Glutamatergic neuron (in vitro differentiated cells): Measurements from ENCODE around the gene DDX46. TPM values are rescaled to one million over a fixed set of nuclear protein-coding genes. Genes with fewer than 3 reads are reported as not detected.
"Not testable (repeated sequence)": the region's sequence is repeated elsewhere in the genome, so short reads cannot be mapped to it uniquely, and the experiment has no call there.

Experiments used
- DNase-seq: peaks from one replicate; pipeline ENCODE4 v3.0.0; 2022
- H3K27ac Mint-ChIP-seq: one replicate; pipeline ENCODE4 v1.8.0; 2020; ENCODE audit warnings: mild to moderate bottlenecking, mixed read lengths, inconsistent platforms; ENCODE audit not compliant: unreplicated experiment
- H3K27me3 Mint-ChIP-seq: one replicate; pipeline ENCODE4 v1.8.0; 2020; ENCODE audit warnings: mild to moderate bottlenecking, moderate library complexity, mixed read lengths, inconsistent platforms; ENCODE audit not compliant: unreplicated experiment
- H3K36me3 Mint-ChIP-seq: one replicate; pipeline ENCODE4 v1.8.0; 2020; ENCODE audit warnings: mild to moderate bottlenecking, mixed read lengths, inconsistent platforms; ENCODE audit not compliant: unreplicated experiment
- H3K4me1 Mint-ChIP-seq: one replicate; pipeline ENCODE4 v1.8.0; 2020; ENCODE audit warnings: mild to moderate bottlenecking, low read depth, mixed read lengths, inconsistent platforms; ENCODE audit not compliant: unreplicated experiment
- H3K4me3 Mint-ChIP-seq: one replicate; pipeline ENCODE4 v1.8.0; 2020; ENCODE audit warnings: mild to moderate bottlenecking, mixed read lengths, inconsistent platforms; ENCODE audit not compliant: unreplicated experiment
- H3K9me3 Mint-ChIP-seq: one replicate; pipeline ENCODE4 v1.8.0; 2020; ENCODE audit warnings: mild to moderate bottlenecking, moderate library complexity, mixed read lengths, inconsistent platforms; ENCODE audit not compliant: unreplicated experiment
- long read RNA-seq: library from polyadenylated mRNA; unstranded; transcript quantifications from one replicate; pipeline ENCODE4 v2.0.0, GENCODE V29; 2020; ENCODE audit not compliant: unreplicated experiment
- total RNA-seq: library from RNA; stranded (reverse); fragmentation: NEBNext Ultra II Directional; extraction: Animal tissue kit (Norgen Biotek cat#: 25700); gene quantifications from one replicate; pipeline ENCODE4 v1.2.1, GENCODE V29; 2021; ENCODE audit not compliant: unreplicated experiment
- TF ChIP-seq, protein P1 (sequence below): fragments of 200-600 bp; sonication (generic); IDR thresholded peaks from one replicate; pipeline ENCODE4 v1.5.0; 2021; ENCODE audit not compliant: partially characterized antibody, unreplicated experiment

Gene DDX46
- total RNA-seq: 53.3 TPM
- long read RNA-seq, partial matches to known transcripts: 34 of 34 reads
- long read RNA-seq, other reads (novel, unspliced or antisense): 0 of 34 reads

- peak; percentile 98 for DNase-seq
- no peaks in the 10 kb centered on the region for H3K36me3 Mint-ChIP-seq
- peak within 1 kb of the TSS; percentile 99 for H3K4me3 Mint-ChIP-seq
- H3K27ac Mint-ChIP-seq: peak within 1 kb of the TSS; percentile 86
- no peaks in the 10 kb centered on the region for H3K9me3 Mint-ChIP-seq
- H3K27me3 Mint-ChIP-seq: no peaks in the 10 kb centered on the region
- TF ChIP-seq, protein P1, sequence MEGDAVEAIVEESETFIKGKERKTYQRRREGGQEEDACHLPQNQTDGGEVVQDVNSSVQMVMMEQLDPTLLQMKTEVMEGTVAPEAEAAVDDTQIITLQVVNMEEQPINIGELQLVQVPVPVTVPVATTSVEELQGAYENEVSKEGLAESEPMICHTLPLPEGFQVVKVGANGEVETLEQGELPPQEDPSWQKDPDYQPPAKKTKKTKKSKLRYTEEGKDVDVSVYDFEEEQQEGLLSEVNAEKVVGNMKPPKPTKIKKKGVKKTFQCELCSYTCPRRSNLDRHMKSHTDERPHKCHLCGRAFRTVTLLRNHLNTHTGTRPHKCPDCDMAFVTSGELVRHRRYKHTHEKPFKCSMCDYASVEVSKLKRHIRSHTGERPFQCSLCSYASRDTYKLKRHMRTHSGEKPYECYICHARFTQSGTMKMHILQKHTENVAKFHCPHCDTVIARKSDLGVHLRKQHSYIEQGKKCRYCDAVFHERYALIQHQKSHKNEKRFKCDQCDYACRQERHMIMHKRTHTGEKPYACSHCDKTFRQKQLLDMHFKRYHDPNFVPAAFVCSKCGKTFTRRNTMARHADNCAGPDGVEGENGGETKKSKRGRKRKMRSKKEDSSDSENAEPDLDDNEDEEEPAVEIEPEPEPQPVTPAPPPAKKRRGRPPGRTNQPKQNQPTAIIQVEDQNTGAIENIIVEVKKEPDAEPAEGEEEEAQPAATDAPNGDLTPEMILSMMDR: peak; percentile 47
- H3K4me1 Mint-ChIP-seq: peaks cover 10% of the 10 kb centered on the region
Measured at GRCh38 chr5:134758504-134759341, at the start of gene DDX46. TSS of gene DDX46 (plus strand) at chr5:134758779. CDS start at chr5:134758939, 160 bp downstream.

GRCh38 chr5:134714120-134714519 lies 44.5 kb upstream of the DDX46 start:
- DNase-seq: no peak
- no peak overlapping the region for H3K27ac Mint-ChIP-seq
- TF ChIP-seq, protein P1: no peak
- H3K4me1 Mint-ChIP-seq: no peaks in the 10 kb centered on the region
- H3K9me3 Mint-ChIP-seq: no peaks in the 10 kb centered on the region
- no peak overlapping the region for H3K4me3 Mint-ChIP-seq
- H3K36me3 Mint-ChIP-seq: no peaks in the 10 kb centered on the region
- H3K27me3 Mint-ChIP-seq: peaks cover 2% of the 10 kb centered on the region

DNA sequence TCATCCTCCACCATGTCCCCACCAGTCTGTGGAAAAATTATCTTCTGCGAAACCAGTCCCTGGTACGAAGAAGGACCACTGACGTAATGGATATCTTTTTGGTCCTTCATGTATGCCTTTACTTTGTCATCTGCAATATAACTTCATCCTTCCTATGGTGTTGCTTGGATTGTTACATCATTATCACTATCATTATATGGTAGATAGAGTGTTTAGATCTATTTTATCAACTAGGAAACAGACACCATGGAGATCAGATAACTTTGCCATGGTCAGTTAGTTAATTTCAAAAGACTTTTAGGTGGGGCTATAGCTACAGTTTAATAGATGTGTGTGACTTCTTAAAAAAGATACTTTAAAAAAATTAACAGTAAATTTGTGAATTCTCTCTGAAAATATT lies 44.0 kb upstream of the DDX46 start:
- H3K36me3 Mint-ChIP-seq: no peaks in the 10 kb centered on the region
- H3K4me3 Mint-ChIP-seq: no peak overlapping the region
- peaks cover 2% of the 10 kb centered on the region for H3K27me3 Mint-ChIP-seq
- H3K27ac Mint-ChIP-seq: no peak overlapping the region
- DNase-seq: no peak
- H3K4me1 Mint-ChIP-seq: no peaks in the 10 kb centered on the region
- TF ChIP-seq, protein P1: no peak
- H3K9me3 Mint-ChIP-seq: no peaks in the 10 kb centered on the region

GRCh38 chr5:134715466-134715865 lies 43.1 kb upstream of the DDX46 start:
- not testable (repeated sequence) for H3K27me3 Mint-ChIP-seq, DNase-seq, H3K4me1 Mint-ChIP-seq, H3K9me3 Mint-ChIP-seq, H3K36me3 Mint-ChIP-seq, H3K4me3 Mint-ChIP-seq, H3K27ac Mint-ChIP-seq

DNA sequence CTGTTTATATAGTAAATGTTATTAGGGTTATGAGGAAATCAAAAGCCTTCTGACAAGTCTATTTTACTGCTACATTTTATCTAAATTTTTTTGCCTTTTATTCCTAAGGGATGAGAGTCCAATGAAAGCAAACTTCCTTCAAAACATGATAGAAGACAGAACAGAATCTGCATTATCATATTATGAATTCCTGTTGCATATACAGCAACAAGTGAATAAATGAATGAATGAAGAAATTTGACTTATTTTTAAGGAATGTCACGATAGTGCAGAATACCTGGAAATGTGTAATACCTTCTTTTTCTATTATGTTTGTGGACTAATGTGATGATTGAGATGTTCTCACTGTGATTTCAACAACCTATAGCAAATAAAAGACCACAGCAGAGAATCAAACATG lies 33.7 kb upstream of the DDX46 start:
- TF ChIP-seq, protein P1: no peak
- H3K4me3 Mint-ChIP-seq: no peak overlapping the region
- no peak overlapping the region for H3K27ac Mint-ChIP-seq
- no peaks in the 10 kb centered on the region for H3K4me1 Mint-ChIP-seq
- no peak for DNase-seq
- H3K27me3 Mint-ChIP-seq: no peaks in the 10 kb centered on the region
- no peaks in the 10 kb centered on the region for H3K9me3 Mint-ChIP-seq
- no peaks in the 10 kb centered on the region for H3K36me3 Mint-ChIP-seq
